GM21737 (cell line): Measurements from ENCODE around the gene ACOT11.

Source experiments
- ATAC-seq: cut with Tn5 transposase; IDR thresholded peaks from one replicate; pipeline ENCODE4 v1.9.1; 2021; ENCODE audit warnings: mild to moderate bottlenecking, moderate library complexity; ENCODE audit not compliant: unreplicated experiment

The ACOT11 gene

DNA sequence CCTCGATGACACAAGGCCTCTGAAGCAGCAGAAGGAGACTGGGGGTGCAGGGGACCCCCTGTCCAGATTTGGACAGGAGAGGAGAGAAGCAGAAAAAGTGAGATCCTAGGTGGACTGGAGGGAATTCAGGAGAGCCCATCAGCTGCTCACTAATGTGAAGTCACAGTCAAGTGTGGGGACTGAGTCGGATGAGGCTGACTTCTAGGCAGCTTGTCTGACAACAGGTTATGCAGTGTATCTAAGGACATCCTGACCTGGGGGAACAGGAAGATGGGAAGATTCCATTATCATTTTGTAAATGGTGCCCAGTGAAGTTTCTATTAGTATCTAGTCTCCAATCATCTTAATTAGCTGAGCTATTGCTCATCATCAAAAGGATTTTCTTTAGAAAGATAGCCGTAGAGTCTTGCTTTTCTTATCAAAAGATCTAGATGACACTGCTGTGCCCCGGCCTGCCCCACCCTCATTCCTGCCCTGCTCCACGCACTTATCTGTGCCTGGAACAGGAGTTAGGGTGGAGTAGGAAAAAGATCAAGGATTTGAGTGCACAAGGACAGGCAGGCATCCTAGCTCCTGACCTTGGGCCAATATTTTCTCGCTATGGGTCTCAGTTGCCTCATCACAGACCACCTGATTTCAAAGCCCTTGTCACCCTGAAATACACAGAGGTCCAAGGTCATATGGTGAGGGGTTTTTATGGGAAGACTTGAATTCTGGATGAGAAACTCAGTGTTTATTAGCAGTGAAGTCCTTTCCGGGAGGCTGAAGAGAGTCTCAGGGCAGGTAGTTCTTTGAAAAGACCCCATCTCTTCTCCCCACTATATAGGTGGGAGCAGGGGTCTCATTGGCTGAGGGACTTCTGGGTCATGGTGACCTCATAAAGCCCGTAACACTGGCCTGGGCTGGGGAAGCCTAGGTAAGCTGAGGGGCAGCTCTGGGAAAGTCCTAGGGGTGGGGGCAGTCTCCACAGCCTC is 93.1 kb downstream of the ACOT11 start, which contains the start of gene MROH7:
MROH7 (plus strand) TSS at position 924 of the 974 bp plus-strand sequence. CDS start 11,141 bp downstream, outside the sequence.
- no peak for ATAC-seq

DNA sequence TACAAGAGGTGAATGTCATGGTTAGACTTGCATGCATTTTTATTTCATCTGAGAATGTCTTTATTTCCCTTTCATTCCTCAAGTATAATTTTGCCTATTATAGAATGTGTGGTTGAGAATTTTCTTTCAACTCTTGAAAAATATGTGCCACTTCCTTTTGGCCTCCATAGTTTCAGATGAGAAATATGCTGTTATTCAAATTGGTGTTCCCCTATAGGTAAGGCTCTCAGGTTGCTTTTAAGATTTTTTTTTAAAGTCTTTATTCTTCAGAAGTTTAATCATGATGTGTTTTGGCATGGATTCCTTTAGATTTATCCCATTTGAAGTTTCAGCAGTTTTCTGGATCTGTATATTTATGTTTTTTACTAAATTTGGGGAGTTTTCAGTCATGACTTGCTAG is 95.7 kb downstream of the ACOT11 start:
- ATAC-seq: no peak

DNA sequence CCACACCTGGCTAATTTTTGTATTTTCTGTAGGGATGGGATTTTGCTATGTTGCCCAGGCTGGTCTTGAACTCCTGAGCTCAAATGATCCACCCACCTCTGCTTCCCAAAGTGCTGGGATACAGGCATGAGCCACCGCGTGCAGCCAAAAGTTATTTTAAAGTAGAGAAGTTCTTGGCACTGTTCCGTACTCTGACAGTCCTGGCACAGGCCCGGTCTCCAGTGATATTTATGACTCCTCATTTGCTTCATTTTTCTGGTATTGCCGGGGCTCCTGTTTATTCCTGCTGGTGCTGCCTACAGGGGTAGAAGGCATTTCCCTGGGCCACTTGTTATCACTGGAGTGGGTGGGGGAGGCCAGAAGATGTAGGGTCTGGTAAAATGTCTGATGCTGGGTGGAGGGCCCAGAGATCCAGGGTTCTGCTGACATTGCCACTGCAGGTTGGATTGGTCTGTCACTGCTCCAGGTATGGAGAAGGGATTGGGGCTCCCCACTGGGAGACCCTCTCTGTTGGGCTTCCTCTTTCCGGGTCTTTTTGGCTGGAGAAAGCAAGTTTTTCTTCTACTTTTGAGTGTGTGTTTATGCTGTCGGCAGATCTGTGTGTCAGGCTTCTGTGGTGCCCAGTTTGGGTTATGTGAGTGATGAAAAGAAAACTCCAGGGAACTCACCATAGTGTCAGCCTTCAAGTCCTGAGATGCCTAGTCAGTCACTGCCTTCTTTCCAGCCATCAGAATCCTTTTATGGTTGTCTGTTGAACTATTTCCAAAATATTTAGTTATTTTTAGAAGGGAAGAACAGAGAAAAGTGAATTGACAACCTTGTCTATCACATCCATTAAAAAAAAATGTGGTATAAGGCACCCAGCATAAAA is 98.0 kb downstream of the ACOT11 start:
- ATAC-seq: no peak

GRCh38 chr1:54649130-54649898 is 101.3 kb downstream of the ACOT11 start:
- ATAC-seq: no peak

GRCh38 chr1:54649921-54650320 is 101.9 kb downstream of the ACOT11 start:
- ATAC-seq: no peak

DNA sequence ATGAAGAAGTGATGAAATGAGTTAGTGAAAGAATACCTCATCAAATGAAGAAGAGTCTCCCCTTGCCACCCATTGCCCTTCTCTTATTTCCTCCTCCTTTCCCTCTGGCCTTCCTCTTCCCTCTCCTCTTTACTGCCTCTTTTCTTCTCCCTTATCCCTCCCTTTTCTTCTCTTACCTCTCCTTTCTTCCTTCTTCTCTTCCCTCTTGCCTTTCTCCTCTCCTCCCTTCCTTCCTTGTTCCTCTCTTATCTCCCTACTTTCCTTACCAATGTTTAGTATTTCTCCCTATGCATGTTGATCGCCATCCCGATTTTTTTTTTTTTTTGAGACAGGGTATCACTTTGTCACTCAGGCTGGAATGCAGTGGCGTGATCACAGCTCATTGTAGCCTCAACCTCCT is 102.4 kb downstream of the ACOT11 start:
- no peak for ATAC-seq

- ATAC-seq: no peak
Observed at GRCh38 chr1:54651608-54652007, 103.6 kb downstream of the ACOT11 start.

GRCh38 chr1:54652168-54652567 is 104.1 kb downstream of the ACOT11 start:
- ATAC-seq: no peak

- no peak for ATAC-seq
Observed at GRCh38 chr1:54653036-54653435, 105.0 kb downstream of the ACOT11 start.

GRCh38 chr1:54658164-54658913 is 110.3 kb downstream of the ACOT11 start:
- ATAC-seq: no peak
